GM10266 (cell line): Measurements from ENCODE around the gene FBN3.
A peak's percentile ranks its signal among the peaks of the same experiment; 100 is the strongest.
"Not testable (repeated sequence)": the region's sequence is repeated elsewhere in the genome, so short reads cannot be mapped to it uniquely, and the experiment has no call there.

ENCODE experiments used
- DNase-seq: peaks from one replicate; pipeline ENCODE4 v3.0.0; 2012; ENCODE audit errors: extremely low spot score
- TF ChIP-seq, protein P1 (sequence below): IDR thresholded peaks from 2 replicates; pipeline ENCODE4 v1.5.1; 2012; ENCODE audit warnings: mild to moderate bottlenecking, low read depth; ENCODE audit not compliant: control insufficient read depth, insufficient read depth; ENCODE audit errors: missing control alignments

Gene FBN3

DNA sequence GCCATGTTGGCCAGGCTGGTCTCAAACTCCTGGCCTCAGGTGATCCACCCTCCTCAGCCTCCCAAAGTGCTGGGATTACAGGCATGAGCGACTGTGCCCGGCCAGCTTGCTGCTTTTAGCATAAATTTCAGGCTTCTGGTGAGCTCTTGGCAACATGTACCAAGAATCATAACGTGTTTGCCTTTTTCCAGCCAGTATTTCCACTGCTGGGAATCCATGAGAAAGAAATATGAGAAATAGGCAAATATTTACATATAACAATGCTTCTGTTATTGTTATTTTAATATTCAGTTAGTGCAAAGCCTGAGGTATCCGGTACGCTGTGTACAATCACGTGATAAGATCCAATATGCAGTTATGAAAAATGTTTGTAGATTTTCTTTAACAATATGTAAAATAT, 30.6 kb upstream of the FBN3 start:
- TF ChIP-seq, protein P1, sequence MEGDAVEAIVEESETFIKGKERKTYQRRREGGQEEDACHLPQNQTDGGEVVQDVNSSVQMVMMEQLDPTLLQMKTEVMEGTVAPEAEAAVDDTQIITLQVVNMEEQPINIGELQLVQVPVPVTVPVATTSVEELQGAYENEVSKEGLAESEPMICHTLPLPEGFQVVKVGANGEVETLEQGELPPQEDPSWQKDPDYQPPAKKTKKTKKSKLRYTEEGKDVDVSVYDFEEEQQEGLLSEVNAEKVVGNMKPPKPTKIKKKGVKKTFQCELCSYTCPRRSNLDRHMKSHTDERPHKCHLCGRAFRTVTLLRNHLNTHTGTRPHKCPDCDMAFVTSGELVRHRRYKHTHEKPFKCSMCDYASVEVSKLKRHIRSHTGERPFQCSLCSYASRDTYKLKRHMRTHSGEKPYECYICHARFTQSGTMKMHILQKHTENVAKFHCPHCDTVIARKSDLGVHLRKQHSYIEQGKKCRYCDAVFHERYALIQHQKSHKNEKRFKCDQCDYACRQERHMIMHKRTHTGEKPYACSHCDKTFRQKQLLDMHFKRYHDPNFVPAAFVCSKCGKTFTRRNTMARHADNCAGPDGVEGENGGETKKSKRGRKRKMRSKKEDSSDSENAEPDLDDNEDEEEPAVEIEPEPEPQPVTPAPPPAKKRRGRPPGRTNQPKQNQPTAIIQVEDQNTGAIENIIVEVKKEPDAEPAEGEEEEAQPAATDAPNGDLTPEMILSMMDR = no peak
- DNase-seq = no peak

DNA sequence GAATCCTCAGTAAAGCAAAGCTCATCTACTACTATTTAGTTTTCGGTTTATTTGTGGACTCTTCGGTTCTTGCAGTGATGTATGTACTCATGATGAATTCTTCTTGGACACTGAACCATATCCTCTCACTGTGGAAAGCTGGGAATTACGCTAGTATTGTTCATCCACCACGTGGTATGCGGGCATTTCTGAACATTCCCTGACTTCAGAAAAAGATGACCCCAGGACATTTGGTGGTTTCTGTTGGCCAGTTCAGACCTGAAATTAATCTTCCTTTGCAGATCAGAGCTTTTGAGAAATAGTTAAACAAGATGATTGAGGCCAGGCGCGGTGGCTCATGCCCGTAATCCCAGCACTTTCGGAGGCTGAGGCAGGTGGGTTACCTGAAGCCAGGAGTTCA, 25.3 kb upstream of the FBN3 start:
- DNase-seq = no peak
- TF ChIP-seq, protein P1 = no peak

DNA sequence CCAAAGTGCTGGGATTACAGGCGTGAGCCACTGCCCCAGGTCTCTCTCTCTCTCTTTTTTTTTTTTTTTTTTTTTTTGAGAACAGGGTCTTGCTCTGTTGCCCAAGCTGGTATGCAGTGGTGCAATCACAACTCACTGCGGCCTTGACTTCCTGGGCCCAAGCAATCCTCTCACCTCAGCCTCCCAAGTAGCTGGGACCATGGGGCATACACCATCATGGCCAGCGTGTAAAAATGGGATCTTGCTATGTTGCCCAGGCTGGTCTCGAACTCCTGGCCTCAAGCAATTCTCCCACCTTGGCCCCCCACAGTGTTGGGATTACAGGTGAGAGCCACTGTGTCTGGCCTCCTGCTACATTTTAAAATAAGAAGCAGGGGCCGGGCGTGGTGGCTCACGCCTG, 19.1 kb upstream of the FBN3 start:
- TF ChIP-seq, protein P1 = no peak
- no peak for DNase-seq

DNA sequence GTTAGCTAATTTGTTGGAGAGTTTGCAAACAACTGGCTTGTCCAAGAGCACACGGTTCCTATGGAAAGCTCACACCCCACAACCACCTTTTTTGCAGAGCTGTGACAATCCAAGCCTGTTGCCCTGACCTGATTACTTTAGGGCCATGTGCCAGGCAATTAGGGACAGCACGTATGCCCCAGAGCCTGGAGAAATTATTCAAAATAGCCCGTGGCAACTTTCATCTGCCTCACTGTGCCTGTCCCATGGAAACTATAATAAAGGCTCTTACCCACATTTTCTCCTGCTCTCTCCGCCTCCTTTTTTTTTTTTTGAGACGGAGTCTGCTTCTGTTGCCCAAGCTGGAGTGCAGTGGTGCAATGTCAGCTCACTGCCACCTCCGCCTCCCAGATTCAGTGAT, 18.6 kb upstream of the FBN3 start:
- no peak for DNase-seq
- TF ChIP-seq, protein P1 = no peak

DNA sequence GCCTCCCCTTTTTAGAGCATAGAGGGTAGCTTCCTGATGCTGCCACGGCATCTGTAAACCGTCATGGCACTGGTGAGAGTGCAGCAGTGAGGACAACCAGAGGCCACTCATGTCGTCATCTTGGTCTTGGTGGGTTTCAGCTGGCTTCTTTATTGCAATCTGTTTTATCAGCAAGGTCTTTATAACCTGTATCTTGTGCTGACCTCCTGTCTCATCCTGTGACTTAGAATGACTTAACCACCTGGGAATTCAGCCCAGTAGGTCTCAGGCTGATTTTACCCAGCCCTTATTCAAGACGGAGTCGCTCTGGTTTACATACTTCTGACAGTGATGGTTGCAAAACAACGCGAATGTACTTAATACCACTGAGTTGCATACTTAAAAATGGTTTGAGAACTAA, 14.4 kb upstream of the FBN3 start:
- TF ChIP-seq, protein P1 = no peak
- no peak for DNase-seq

DNA sequence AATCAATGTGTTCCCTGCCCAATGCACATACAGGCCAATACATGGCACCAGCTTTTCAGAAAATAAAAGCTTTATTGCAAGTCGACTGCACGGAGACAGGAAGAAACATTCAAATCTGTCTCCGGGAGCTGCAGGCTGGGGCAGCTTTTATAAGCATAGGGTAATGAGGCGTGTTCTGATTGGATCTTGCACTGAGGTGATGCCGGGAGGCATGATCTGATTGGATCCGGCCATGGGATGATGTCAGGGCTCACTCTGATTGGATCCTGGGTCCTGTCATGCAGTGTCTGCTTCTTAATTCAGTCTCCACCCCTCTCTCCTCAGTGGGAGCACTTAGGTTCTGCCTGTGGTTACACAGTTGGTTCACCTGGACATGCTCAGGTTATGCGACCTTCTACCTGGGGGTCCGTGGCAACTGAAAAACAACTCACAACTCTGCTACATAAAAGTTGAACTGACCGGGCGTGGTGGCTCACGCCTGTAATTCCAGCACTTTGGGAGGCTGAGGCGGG, 11.8 kb upstream of the FBN3 start:
- DNase-seq = peak; percentile 26
- TF ChIP-seq, protein P1 = no peak

DNA sequence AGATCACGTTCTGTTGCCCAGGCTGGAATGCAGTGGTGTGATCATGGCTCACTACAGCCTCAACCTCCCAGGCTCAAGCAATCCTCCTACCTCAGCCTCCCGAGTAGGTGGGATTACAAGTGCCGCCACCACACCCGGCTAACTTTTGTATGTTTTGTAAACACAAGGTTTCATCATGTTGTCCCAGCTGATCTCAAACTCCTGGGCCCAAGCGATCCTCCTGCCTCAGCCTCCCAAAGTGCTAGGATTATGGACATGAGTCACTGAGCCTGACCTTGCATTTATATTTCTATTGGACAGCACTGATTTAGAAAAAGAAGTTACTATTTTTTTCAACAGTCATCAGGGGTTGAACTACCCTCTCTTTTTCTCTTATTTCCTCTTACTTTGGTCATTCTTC, 9.9 kb upstream of the FBN3 start:
- not testable (repeated sequence) for DNase-seq

DNA sequence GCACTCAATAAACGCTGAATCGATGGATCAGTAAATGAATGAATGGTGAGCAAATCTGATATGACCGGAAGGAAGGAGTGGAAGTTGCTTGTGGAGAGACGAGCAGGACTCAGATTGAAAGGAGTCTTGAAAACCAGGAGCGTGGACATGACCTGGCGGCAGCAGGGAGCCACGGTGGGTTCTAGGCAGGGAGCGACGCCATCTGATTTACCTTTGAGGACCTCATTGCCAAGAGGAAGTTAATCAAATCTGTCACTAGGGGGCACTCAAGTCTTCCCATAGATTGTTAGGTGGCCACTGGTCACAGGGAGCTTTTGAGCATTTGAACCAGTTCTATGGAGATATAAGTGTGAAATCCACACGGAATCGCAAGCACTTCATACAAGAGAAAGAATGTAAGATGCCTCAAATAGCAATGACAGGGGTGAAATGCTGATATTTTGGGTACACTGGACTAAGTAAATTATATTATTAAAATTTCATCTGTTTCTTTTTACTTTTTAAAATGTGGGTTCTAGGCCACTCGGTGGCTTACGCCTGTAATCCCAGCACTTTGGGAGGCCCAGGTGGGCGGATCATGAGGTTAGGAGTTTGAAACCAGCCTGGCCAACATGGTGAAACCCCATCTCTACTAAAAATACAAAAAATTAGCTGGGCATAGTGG, 9.2 kb upstream of the FBN3 start:
- TF ChIP-seq, protein P1 = peak; percentile 70
- DNase-seq = peak; percentile 85
